ENCODE results near the gene SHPK. TPM values are rescaled to one million over a fixed set of nuclear protein-coding genes. Genes with fewer than 3 reads are reported as not detected.

The SHPK gene
- total RNA-seq, 2 donors from 2014 or later = 10.4 to 15.2 TPM

DNA sequence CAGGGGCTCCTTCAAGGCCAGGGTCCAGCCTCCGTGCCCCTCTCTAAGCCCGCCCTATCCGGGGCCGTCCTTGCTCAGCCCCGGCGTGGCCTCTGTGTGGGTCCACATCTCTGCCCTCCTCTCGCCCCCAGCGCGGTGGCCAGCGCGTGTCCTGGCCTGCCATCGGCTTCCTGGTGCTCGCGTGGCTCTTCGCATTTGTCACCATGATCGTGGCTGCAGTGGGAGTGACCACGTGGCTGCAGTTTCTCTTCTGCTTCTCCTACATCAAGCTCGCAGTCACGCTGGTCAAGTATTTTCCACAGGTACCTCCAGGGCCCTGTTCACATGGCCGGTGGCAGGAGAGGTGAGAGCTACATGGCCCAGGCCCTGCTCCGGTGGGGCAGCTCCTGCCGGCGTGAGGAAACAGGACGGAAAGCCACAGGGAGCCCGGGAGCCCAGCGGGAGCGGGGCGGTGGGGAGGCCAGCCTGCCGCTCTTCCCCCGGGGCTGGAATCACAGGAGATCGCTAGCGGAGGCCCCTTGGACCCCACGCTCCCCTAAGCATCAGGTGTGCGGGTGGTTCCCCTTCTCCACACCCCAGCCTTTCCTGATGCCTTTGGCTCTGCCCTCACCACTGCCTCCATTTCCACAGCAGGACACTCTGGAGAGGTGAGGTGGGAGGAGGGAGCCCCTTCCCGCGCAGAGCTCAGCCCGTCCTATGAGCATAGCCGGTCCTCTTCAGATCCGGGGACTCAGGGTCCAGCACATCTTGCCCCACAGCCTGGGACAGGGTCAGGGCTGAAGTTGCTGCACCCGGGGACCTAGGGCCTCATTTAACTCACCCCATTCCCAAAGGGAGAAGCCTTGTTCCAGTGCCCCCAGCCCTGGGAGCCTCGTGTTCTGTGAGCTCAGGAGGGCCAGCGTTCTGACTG lies 22.1 kb upstream of the SHPK start:
- intact Hi-C loops (cut with DNase I) = no loop called here
- no peak for ATAC-seq
- H3K4me3 ChIP-seq = no peak overlapping the region
- TF ChIP-seq, protein P1, sequence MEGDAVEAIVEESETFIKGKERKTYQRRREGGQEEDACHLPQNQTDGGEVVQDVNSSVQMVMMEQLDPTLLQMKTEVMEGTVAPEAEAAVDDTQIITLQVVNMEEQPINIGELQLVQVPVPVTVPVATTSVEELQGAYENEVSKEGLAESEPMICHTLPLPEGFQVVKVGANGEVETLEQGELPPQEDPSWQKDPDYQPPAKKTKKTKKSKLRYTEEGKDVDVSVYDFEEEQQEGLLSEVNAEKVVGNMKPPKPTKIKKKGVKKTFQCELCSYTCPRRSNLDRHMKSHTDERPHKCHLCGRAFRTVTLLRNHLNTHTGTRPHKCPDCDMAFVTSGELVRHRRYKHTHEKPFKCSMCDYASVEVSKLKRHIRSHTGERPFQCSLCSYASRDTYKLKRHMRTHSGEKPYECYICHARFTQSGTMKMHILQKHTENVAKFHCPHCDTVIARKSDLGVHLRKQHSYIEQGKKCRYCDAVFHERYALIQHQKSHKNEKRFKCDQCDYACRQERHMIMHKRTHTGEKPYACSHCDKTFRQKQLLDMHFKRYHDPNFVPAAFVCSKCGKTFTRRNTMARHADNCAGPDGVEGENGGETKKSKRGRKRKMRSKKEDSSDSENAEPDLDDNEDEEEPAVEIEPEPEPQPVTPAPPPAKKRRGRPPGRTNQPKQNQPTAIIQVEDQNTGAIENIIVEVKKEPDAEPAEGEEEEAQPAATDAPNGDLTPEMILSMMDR (IDR thresholded peaks at IDR 0.05) = no peak
- no peak for TF ChIP-seq POLR2A (IDR thresholded peaks at IDR 0.05)
- WGBS, 2 donors = 90 to 91% methylated on average over 35 to 40 of the region's 42 CpGs
- H3K9me3 ChIP-seq = no peaks in the 10 kb centered on the region
- peaks cover 2% of the 10 kb centered on the region in 2 donors for H3K36me3 ChIP-seq (replicated peaks in 1 of 2; ENCODE audit: insufficient read depth in 1 of 2, low read depth in 2 of 2)
- DNase-seq = no peak
- no peaks in the 10 kb centered on the region for H3K27me3 ChIP-seq
- no peak overlapping the region for H3K27ac ChIP-seq
- peaks cover 19% of the 10 kb centered on the region for H3K4me1 ChIP-seq

DNA sequence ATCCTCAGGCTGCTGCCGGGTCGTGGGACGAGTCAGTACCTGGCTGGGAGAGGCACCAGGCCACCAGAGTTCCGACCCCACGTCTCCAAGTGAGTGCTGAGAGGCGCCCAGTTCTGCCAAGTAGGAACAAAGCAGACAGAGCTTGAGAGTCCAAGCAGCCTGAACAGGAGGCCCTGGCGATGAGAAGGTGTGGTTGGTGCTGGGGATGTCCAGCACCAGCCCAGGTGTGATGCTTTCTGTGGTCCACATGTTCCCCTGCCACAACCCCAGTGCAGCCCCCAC lies 21.5 kb upstream of the SHPK start:
- H3K9me3 ChIP-seq = no peaks in the 10 kb centered on the region
- DNase-seq = no peak
- H3K27me3 ChIP-seq = no peaks in the 10 kb centered on the region
- 88 to 91% methylated on average over 7 of the region's 7 CpGs for WGBS, 2 donors
- H3K4me3 ChIP-seq = no peak overlapping the region
- H3K36me3 ChIP-seq (replicated peaks in 1 of 2; ENCODE audit: insufficient read depth in 1 of 2, low read depth in 2 of 2) = peaks cover 0 to 2% of the 10 kb centered on the region in 2 donors
- H3K27ac ChIP-seq = no peak overlapping the region
- ATAC-seq = no peak
- intact Hi-C loops (cut with DNase I) = no loop called here
- peaks cover 19% of the 10 kb centered on the region for H3K4me1 ChIP-seq
- TF ChIP-seq, protein P1 (IDR thresholded peaks at IDR 0.05) = no peak
- TF ChIP-seq POLR2A (IDR thresholded peaks at IDR 0.05) = no peak

DNA sequence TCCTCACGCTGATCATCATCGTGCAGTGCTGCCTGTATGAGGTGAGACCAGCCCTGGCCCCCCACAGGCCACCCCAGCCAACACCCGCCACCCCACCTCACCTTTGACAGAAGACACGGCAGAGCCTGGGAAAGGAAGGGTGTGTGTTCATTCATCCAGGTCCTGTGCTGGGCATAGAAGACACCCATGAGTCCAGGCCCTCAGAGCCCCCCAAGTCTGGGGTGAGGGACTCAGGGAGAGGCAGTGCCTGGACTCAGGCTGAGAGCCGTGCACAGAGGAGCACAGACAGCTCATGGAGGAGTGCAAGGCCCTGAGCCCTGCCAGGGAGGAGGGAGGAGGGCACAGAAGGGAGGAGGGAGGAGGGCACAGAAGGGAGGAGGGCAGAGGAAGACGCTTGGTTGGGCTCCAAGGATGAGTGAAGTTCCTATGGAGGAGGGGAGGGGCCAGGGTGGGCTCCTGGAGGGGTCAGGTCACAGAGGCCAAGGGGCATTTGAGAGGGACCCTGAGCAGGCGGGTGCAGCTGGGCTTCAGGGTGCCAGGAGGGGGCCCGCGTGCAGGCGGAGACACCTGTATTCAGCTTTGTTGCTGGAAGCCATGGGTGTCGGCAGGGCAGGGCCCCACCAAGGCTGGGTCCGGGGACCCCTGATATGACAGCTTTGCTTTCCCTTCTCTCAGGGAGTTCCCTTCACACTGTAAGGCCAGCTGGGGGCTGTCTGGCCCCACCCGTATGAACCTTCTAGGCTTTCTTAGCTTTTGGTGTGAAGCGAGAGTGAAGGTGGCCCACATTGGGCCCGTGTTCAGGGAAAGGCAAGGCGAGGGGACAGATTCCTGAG lies 20.9 kb upstream of the SHPK start:
- Histone ChIP-seq H3K4me1 (peaks cover 19% of the 10 kb centered on the region), H3K36me3 (replicated peaks in 1 of 2; ENCODE audit: insufficient read depth in 1 of 2, low read depth in 2 of 2) (peaks cover 0 to 2% of the 10 kb centered on the region in 2 donors), H3K9me3 (no peaks in the 10 kb centered on the region), H3K27ac (no peak overlapping the region), H3K4me3 (no peak overlapping the region), H3K27me3 (no peaks in the 10 kb centered on the region)
- ATAC-seq = no peak
- intact Hi-C loops (cut with DNase I) = no loop called here
- no peak for TF ChIP-seq POLR2A (IDR thresholded peaks at IDR 0.05)
- TF ChIP-seq, protein P1 (IDR thresholded peaks at IDR 0.05) = no peak
- 86 to 91% methylated on average over 13 to 16 of the region's 16 CpGs for WGBS, 2 donors
- DNase-seq = no peak

DNA sequence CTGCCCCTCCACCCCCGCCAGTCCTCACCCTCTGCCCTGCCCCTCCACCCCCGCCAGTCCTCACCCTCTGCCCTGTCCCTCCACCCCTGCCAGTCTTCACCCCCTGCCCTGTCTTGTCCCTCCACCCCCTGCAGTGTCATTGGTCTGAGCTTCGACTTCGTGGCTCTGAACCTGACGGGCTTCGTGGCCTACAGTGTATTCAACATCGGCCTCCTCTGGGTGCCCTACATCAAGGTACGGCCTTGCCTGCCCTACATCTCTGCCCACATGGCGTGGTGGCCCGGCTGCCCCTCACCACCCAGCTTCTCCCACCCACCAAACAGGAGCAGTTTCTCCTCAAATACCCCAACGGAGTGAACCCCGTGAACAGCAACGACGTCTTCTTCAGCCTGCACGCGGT lies 20.3 kb upstream of the SHPK start:
- Histone ChIP-seq H3K27ac (no peak overlapping the region), H3K4me1 (peaks cover 19% of the 10 kb centered on the region), H3K9me3 (no peaks in the 10 kb centered on the region), H3K4me3 (no peak overlapping the region), H3K27me3 (no peaks in the 10 kb centered on the region), H3K36me3 (replicated peaks in 1 of 2; ENCODE audit: insufficient read depth in 1 of 2, low read depth in 2 of 2) (peaks cover 0 to 2% of the 10 kb centered on the region in 2 donors)
- no peak for ATAC-seq
- no peak for DNase-seq
- 90 to 93% methylated on average over 12 to 14 of the region's 16 CpGs for WGBS, 2 donors
- no peak for TF ChIP-seq POLR2A (IDR thresholded peaks at IDR 0.05)
- intact Hi-C loops (cut with DNase I) = no loop called here

DNA sequence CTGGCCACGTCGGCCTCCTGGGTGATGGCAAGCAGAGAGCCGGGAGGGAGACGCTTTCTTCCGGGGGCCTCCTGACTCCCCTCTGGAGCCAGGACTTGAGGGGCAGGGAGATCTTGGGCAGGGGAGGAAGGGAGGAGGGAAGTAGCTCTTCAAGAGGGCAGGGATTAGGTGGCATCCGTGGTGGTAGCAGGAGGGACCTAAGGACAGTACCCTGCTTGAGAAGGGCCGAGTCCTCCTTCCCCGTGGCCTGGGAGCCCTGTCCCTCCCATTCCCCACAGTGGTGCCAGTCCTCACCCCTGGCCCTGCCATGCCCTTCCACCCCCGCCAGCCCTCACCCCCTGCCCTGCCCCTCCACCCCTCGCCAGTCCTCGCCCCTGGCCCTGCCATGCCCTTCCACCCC lies 19.7 kb upstream of the SHPK start:
- DNase-seq (no peak), ATAC-seq (no peak)
- H3K36me3 ChIP-seq (replicated peaks in 1 of 2; ENCODE audit: insufficient read depth in 1 of 2, low read depth in 2 of 2) = peaks cover 0 to 2% of the 10 kb centered on the region in 2 donors
- TF ChIP-seq, protein P1 (IDR thresholded peaks at IDR 0.05) = no peak
- TF ChIP-seq POLR2A (IDR thresholded peaks at IDR 0.05) = no peak
- H3K4me1 ChIP-seq = peaks cover 19% of the 10 kb centered on the region
- no peaks in the 10 kb centered on the region for H3K9me3 ChIP-seq
- no peak overlapping the region for H3K4me3 ChIP-seq
- intact Hi-C loops (cut with DNase I) = no loop called here
- no peaks in the 10 kb centered on the region for H3K27me3 ChIP-seq
- whole genome bisulfite sequencing, 2 donors = 86 to 87% methylated on average over 5 to 11 of the region's 11 CpGs
- no peak overlapping the region for H3K27ac ChIP-seq
